ACHN (cell line): ENCODE data around the gene MSI2.

Source experiments
- DNase-seq: peaks from one replicate; pipeline ENCODE4 v3.0.0-alpha.2; 2015
- in situ Hi-C: cut with HindIII; loops from 2 replicates; pipeline ENCODE4 v1.10.0; 2017; ENCODE audit warnings: low sequenced_read_pairs, low pct_ligation_motif_present, low pct_unique_long_range_greater_than_20kb

The MSI2 gene

DNA sequence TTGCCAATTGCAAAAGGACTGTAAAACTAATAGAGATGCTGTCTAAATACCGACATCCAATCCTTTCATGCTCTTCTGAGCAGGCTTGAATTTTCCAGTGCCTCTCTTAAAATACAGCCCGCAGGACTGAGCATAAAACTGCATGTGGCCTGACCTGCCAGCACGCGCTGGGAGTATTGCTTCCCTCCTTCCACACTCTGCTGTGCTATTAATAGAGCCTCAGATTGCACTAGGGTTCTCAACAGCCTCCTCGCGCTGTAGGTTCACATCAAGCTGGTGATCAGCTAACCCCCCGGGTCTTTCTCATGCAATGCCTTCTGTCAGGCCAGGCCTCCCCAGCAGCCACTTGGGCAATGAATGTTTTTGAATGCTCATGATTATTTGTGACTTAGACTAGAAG, 14.2 kb upstream of the MSI2 start:
- DNase-seq: no peak
- in situ Hi-C loops: no loop called here

DNA sequence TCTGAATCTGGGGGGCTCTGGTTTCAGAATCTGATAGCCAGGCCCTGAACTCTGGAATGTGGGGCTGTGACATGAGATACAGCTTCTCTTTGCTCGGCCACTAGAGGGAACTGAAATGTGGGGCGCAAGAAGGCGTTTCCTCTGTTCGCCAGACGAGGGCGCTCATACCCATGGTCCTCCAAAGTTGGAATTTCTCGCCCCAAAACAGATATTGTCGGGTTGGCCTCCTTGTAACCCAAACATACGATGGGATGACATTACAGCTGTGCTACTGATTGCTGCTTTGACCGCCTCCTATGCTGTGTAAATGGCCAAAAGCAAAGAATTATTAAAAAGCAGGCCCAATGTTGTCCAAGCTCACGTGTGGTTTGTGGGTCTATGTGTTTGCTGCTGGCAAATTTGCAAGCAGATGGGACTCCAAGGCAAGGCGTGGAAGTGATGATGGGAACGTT, 13.1 kb upstream of the MSI2 start:
- peak; percentile 74 for DNase-seq
- in situ Hi-C loops: no loop called here

DNA sequence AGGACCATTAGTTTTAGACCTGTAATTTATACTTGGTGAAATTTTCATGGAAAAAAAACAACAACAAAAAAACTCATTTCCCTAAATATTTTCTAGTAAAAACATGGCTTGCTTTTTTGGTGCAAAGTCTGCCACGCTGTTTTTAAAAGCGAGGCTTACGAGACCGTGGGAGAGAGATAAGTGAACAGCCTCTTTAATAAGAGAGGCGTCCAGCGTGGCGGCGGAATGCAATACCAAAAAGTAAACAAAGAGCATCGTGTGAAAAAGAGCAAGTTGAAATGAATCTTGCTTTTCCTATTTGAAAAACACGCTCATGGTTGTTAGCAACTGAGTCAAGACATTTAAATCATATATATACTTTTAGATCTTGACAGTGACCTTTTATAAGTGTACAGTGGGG, 10.5 kb upstream of the MSI2 start:
- DNase-seq: no peak
- in situ Hi-C loops: no loop called here

DNA sequence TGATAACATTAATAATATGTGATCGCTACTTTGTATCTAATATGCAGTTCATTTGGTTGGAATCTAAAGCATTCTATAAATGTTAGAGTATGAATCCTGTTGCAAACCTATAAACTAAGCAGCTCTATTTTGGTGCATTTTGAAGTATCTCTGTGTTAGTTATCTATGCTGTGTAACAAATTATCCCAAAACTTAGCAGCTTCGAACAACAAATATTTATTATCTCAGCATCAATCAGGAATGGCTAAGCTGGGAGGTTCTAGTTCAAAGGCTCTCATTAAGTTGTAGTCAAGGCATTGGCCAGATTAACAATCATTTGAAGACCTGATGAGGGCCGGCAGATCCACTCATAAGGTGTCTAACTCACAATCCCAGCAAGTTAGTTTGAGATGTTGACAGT, 10.1 kb upstream of the MSI2 start:
- DNase-seq: no peak
- in situ Hi-C loops: no loop called here

DNA sequence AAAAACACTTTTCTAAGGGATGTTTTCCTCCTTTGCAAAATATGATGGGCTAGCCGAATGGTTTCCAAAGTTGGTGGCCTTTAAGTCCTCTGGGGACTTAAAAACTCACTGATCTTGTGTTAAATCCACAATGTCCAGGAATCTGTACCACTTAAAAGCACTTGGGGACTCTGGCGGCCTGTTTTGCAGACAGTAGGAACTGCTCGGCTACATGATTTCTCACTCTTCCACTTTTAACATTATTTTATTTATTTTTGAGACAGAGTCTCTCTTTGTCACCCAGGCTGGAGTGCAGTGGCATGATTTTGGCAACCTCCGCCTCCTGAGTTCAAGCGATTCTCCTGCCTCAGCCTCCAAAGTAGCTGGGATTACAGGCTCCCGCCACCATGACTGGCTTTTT, 9.1 kb upstream of the MSI2 start:
- in situ Hi-C loops: no loop called here
- no peak for DNase-seq

DNA sequence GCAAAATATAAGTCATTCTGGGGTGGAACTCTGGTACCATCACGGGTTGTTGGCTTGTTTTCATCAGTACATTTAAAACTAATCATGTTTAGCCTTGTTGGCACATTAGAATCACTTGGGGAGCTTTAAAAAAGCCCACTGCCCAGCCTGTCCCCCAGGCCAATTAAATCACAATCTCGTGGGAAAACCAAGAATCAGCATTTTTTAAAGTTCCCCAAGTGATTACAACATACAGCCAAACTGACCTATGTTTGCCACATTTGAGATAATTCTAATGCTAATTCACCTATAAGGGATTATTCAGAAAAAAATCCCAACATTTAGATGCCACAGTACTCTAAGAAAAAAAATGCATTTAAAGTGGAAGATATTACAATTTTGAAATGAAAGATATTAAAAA, 8.4 kb upstream of the MSI2 start:
- in situ Hi-C loops: no loop called here
- no peak for DNase-seq

DNA sequence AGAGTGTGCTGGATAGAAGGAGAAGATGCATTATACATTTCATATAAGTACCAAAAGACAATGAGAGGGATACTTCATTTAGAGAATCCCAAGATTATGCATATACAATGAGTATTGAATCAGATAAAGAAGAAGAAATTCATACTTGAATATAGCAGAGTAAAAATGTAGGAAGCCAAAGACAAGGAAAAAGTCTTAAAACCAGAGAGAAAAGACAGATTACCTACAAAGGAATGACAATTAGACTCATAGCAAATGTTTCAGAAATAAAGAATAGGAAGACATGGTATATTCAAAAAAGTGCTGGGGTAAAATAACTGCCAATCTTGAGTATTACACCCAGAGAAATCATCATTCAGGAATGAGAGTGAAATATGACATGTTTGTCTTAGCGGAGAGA, 6.8 kb upstream of the MSI2 start:
- in situ Hi-C loops: no loop called here
- DNase-seq: no peak

DNA sequence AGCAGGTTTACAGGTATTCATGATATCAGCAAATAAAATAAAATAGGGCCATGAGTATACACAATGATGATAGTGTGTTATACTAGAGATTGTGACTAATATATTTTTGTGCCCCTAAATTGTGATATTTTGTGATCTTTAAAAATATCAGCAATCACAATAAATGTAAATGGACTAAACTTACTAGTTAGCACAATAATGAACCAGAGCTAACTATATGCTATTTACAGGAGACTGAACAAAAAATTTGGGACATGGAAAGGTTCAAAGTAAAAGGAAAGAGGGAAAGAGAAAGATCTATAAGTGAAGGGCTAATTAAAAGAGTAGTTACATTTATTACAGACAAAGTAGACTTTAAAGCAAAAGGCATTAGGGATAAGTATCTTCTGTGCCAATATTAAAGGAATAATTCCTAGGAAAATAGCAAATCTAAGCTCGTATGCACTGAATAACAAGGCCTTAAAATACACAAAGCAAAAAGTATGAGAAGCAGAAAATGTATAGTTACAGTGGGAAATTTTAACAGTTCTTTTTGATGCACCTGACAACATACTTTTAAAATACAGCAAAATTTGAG, 5.0 kb upstream of the MSI2 start:
- in situ Hi-C loops: no loop called here
- DNase-seq: no peak

DNA sequence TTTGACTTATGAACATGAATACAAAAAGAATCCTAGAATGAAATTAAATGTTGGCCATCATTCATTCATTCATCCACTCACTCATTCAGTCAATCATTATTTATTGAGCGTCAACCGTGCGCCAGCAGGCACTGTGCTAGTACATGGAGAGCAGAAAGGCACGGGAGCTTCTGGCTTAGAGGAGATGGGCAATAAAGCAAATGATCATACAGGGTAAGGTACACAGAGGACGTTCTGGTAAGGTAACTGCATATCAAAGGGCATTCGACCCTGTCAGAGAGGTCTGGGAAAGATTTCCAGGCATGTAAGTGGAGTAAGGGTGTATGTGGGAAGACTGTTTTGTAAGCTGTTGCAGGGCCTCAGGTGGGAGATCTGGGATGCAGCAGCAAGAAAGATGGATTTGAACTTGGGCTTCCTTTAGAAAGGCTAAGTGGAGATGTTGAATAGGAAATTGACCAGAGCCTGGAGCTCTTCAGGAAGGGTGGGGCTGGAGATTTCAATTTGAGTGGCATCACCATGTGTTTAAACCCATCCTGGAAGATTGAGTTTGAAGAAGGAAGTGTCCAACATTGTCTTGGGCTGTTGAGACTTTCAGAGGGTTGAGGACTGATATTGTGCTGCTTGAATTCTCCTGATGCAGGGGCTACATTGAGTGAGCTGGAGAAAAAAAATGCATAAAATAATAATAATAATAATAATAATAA, 2.8 kb upstream of the MSI2 start:
- in situ Hi-C loops: no loop called here
- DNase-seq: no peak

DNA sequence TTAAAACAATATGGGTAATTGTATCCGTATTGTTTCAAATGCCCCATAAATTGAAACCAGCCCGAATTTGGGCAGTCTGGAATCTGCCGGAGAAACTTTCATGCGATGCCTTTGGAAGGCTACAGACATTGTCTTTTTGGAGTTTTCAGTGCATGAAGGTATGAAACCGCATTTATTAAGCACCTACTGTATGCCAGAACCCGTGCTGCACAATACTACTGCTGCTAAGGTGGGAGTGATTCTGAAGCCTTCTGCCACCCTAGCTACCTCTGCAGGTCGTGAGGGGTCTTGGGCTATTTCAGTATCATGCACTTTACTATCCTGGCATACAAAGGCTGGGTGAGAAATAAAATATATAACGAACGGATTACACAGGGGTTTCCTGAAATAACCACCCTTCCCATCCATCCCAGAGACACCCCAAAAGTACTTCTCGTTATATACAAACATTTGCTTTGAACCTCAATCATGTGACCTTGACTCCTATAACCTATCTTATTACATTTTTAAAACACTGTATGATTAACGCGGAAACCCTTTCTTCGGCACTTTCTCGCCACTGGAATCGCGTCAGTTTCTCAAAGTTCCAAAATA, 1.0 kb upstream of the MSI2 start:
- in situ Hi-C loops: no loop called here
- DNase-seq: no peak

DNA sequence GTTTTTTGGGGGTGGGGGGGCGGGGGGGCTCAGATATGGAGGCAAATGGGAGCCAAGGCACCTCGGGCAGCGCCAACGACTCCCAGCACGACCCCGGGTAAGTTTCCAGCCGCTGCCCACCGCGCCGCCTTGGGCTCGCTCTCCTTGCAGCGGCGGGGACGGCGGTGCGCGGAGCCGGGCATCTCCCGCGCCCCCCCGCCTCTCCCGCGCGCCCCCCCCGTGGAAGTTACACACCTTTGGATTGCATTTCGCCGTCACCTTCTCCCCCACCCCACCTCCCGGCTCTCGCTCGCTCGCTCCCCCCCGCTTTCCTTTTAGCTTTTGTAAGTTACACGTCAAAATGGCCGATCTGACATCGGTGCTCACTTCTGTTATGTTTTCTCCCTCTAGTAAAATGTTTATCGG, 387 bp downstream of the MSI2 start:
- peak; percentile 42 for DNase-seq
- in situ Hi-C loops: no loop called here

DNA sequence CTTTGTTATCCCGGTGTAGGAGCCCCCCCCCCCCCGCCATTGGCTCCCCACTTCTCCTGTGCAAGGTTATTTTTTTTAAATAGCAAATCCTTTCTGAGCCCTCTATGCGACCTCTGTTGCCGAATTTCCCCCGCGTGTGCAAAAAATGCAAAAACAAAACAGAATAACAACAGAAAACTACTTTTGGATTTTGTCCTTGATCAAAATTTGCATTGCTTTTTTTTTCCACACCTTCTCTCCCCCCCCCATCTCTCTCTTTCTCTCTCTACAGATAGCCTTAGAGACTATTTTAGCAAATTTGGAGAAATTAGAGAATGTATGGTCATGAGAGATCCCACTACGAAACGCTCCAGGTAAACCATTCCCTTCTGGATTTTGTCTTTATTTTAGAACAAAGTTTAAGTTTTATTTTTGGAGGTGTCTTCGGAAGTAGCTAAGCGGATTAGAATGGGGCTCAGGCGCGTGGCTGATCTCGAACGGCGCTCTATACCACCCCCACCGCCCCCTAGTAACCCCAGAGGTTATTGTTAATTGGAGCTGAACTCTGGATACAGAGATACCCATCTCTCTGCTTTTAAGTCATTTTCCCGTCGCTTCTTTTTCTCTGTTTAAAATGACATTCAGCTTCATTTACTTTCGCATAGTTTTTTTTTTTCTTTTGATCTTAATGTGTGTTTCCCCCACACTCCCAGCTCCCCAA, 1.0 kb downstream of the MSI2 start:
- in situ Hi-C loops: no loop called here
- DNase-seq: peak; percentile 15

DNA sequence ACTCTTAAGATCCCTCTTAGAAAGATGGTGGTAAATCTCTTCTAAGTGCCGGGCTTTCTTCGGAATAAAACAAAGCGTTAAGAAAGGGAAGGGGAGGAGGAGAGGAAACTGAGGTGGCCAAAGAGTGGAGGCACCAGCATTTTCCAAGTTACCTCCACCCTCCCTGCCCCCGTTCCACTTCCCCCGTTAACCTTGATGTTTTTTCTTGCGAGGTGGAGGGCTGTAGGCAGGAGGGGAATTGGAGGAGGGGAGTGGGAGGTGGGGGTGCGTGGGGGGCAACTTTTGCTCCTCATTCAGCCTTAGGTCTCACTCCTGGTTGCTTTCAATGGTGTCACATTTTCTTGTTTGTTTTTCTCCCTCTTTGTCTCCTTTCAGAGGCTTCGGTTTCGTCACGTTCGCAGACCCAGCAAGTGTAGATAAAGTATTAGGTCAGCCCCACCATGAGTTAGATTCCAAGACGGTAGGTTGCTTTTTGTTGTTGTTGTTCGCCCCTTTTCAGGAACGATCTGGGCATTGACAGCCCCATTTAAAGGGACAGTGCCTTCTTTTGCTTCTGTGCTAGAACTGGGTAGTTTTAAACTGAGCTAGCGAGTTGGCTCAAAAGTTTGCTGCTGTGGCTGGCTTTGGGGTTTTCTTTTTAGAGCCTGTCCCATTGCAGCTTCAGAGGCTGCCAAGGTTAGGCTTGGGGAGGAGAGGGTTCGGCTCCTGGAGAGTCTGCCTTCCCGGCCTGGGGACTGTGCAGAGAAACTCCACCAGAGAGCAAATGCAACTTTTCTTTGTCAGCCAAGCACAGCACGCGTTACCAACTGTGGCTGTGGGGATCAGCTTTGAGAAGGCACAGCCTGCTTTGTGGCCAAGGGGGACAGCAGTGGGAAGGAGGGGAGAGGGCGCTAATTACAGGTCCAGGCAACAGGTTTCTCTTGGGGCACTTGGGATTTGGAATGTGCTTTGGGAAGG, 1.9 kb downstream of the MSI2 start:
- DNase-seq: peak; percentile 5
- in situ Hi-C loops: no loop called here

DNA sequence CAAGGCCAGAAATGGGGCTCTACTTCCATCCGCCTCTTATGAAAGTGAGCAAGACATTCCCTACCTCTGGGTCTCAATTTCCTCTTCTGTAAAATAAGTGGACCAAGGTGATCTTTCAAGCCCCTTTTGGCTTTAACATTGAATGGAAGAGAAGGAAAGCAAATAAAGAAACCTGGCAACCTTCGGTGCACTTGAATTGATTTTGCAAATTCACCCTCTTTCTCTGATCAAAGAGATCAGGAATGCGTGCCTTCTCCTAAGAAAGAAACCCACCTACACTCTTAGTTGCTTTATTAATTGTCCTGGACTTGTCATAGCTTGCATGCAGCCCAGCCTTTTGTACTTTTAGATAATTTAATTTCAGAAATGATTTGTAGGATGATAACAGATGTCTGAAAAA, 3.0 kb downstream of the MSI2 start:
- in situ Hi-C loops: no loop called here

DNA sequence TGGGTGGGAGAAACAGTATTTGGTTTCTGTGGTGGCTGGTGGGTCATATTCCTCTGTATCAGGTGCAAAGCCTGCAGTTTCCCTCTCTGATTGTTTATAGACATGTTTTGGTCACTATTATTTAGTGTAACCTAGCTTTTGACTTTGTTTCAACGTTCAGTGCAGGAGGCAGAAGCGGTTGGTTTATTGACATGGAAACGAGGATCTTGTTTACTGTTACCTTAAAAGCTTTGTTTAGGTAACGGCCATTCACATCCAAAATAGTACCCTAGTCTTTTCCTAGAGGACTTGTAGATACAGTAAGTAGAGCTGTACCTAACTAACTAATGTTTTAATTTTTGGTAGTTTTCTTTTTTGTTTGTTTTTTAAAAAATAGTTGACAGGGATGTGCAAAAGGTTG, 3.5 kb downstream of the MSI2 start:
- in situ Hi-C loops: no loop called here
- DNase-seq: no peak

More for the DNA sequence above, 3.0 kb downstream of the MSI2 start:
- DNase-seq: no peak

DNA sequence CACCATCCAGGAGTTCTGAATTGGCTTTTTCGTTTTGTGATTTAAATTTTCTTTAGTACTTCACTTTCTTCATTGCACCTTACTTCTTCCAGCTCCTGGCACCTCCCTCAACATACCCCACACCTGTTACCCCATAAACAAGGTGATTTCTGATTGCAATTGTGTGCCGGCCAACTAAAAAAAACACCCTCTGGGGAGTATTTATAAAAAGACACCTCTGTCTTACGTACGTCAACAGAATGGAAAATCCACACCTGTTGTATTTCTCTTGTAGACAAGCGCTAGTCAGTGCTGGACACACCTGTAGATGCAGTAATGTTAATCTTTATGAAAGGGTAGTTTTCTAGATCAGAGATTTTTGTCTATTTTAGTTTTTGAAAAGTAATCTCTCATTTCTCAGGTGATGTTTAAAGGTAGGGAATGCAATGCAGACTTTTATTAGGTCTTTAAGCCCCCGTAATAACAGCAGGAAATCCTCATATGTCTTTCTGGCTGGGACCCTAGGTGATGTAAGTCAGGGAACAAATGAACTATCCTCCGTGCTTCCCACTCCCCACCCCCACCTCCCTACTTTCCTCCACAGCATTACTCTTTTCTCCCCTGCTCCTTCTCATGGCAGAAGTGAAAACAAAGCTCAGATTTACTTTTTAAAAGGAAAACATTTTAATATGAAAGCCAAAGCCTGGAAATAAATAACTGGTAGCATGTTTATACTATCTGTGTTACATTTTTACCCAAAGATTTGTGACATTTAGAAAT, 4.2 kb downstream of the MSI2 start:
- in situ Hi-C loops: no loop called here
- no peak for DNase-seq

DNA sequence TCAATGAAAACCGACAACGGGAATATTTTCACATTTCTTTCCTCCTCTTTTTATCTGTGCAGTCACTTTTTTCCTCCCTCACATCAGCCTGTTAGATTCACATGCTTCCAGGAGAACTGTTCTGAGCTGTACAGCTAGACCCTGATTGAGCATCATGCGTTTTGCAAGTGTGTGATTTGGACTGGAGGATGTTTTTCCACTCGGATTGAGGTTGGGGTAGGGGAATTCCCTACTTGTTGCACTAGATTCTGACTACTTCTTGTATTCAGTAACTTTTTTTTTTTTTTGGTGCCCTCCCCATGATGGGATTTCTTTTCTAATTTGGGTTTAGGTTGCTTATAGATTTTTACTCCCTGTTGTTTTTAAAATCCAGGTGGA, 4.8 kb downstream of the MSI2 start:
- in situ Hi-C loops: no loop called here
- no peak for DNase-seq

DNA sequence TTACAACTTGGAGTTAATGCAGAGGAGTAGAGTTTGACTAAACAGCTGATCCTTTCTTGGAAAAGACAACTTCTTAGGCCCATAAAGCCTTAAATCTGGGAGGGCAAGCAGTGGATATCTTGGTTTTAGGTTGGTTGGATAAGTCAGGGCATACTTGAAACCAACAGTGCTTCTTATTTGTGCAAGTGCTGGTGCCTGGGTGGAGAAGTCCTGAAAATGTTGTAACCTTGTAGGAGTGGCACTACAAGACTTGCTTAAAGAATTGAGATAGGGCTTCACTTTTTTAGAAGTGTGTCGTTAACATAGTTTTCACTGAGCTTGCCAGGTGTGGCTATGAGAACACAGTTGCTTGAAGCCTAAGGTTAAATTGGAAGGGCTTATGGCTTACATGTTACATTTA, 6.2 kb downstream of the MSI2 start:
- in situ Hi-C loops: no loop called here
- no peak for DNase-seq
